IMR-90 (cell line): ENCODE data around the gene CCDC7. TPM values are rescaled to one million over a fixed set of nuclear protein-coding genes. Genes with fewer than 3 reads are reported as not detected.

Source experiments
- ATAC-seq: fragments of 200-7000 bp; cut with Tn5 transposase; 2 replicates; pipeline ENCODE4 v1.9.1; 2020; ENCODE audit warnings: low read depth, mild to moderate bottlenecking, moderate library complexity
- BruUV-seq: library from RNA; stranded (reverse); fragments of 400-500 nt; replicated peaks from 2 replicates; lab custom pipeline; 2021; lab: Mats Ljungman, UMichigan
- CTCF ChIA-PET: fragments of 300-600 bp; formaldehyde crosslinking; extraction: SDS; loops from one replicate; lab custom pipeline; 2021; ENCODE audit warnings: antibody characterized with exemption; lab: Yijun Ruan, JAX
- POLR2A ChIA-PET: fragments of 300-600 bp; sonication (Branson Sonifier 250); formaldehyde crosslinking; loops from one replicate; lab custom pipeline; 2022; ENCODE audit warnings: antibody characterized with exemption; ENCODE audit not compliant: unreplicated experiment; lab: Charles Lee
- DNase-seq: peaks from one replicate; pipeline ENCODE4 v3.0.0; 2013
- H2AFZ ChIP-seq: replicated peaks from 2 replicates; pipeline ENCODE3; 2013; ENCODE audit warnings: low read length, mild to moderate bottlenecking; ENCODE audit not compliant: poor library complexity
- H2AK5ac ChIP-seq: 2 replicates; pipeline ENCODE4 v1.6.1; 2013; ENCODE audit warnings: low read depth, low read length, inconsistent platforms
- H2AK9ac ChIP-seq: replicated peaks from 2 replicates; pipeline ENCODE3; 2013; ENCODE audit warnings: mild to moderate bottlenecking, low read depth, low read length, moderate library complexity; ENCODE audit not compliant: poor library complexity
- H2BK120ac ChIP-seq: 2 replicates; pipeline ENCODE4 v1.6.1; 2013; ENCODE audit warnings: low read depth, low read length, inconsistent platforms
- H2BK15ac ChIP-seq: 3 replicates; pipeline ENCODE4 v1.6.1; 2013; ENCODE audit warnings: low read depth, low read length, inconsistent platforms
- H2BK20ac ChIP-seq: 2 replicates; pipeline ENCODE4 v1.6.1; 2013; ENCODE audit warnings: low read depth, mild to moderate bottlenecking, inconsistent platforms, low read length, moderate library complexity
- H2BK5ac ChIP-seq: 2 replicates; pipeline ENCODE4 v1.6.1; 2013; ENCODE audit warnings: mild to moderate bottlenecking, low read depth, low read length, inconsistent platforms; ENCODE audit not compliant: poor library complexity, severe bottlenecking
- H3K14ac ChIP-seq: replicated peaks from 2 replicates; pipeline ENCODE4 v1.6.1; 2013; ENCODE audit warnings: low read depth, low read length, inconsistent platforms
- H3K18ac ChIP-seq: 2 replicates; pipeline ENCODE4 v1.6.1; 2013; ENCODE audit warnings: low read depth, low read length, control low read depth
- H3K23ac ChIP-seq: 2 replicates; pipeline ENCODE4 v1.6.1; 2013; ENCODE audit warnings: low read depth, low read length, inconsistent platforms
- H3K27ac ChIP-seq: 2 replicates; pipeline ENCODE4 v1.5.1; 2013; ENCODE audit warnings: mild to moderate bottlenecking, control low read depth, low read length; ENCODE audit not compliant: insufficient read depth
- H3K27me3 ChIP-seq: 2 replicates; pipeline ENCODE4 v1.6.1; 2013; ENCODE audit warnings: low read length; ENCODE audit not compliant: control insufficient read depth, insufficient read depth
- H3K36me3 ChIP-seq: 2 replicates; pipeline ENCODE4 v1.6.1; 2013; ENCODE audit warnings: low read length, mixed read lengths; ENCODE audit not compliant: control insufficient read depth, insufficient read depth
- H3K4ac ChIP-seq: 2 replicates; pipeline ENCODE4 v1.6.1; 2013; ENCODE audit warnings: low read depth, low read length, inconsistent platforms
- H3K4me1 ChIP-seq: 2 replicates; pipeline ENCODE4 v1.6.1; 2013; ENCODE audit warnings: low read length, mixed read lengths; ENCODE audit not compliant: control insufficient read depth, insufficient read depth
- H3K4me2 ChIP-seq: 2 replicates; pipeline ENCODE4 v1.6.1; 2013; ENCODE audit warnings: low read depth, mild to moderate bottlenecking, control low read depth, low read length, moderate library complexity
- H3K4me3 ChIP-seq: 2 replicates; pipeline ENCODE4 v1.5.1; 2013; ENCODE audit warnings: low read depth, mild to moderate bottlenecking, control low read depth, low read length, moderate library complexity; ENCODE audit not compliant: insufficient read depth
- H3K56ac ChIP-seq: 2 replicates; pipeline ENCODE4 v1.6.1; 2013; ENCODE audit warnings: low read length, inconsistent platforms; ENCODE audit not compliant: insufficient read depth; ENCODE audit errors: extremely low read depth
- H3K79me1 ChIP-seq, 2 experiments: 2 replicates each; pipeline ENCODE4 v1.6.1; 2013; ENCODE audit warnings: low read length in 2 of 2, inconsistent platforms in 1 of 2, low read depth in 1 of 2
- H3K9ac ChIP-seq: 2 replicates; pipeline ENCODE4 v1.6.1; 2013; ENCODE audit warnings: low read depth, low read length, control low read depth
- H3K9me1 ChIP-seq: 2 replicates; pipeline ENCODE4 v1.6.1; 2013; ENCODE audit warnings: low read length, inconsistent platforms; ENCODE audit not compliant: insufficient read depth
- H3K9me3 ChIP-seq: 2 replicates; pipeline ENCODE4 v1.6.1; 2013; ENCODE audit warnings: low read length; ENCODE audit not compliant: control insufficient read depth, insufficient read depth
- H4K20me1 ChIP-seq: 2 replicates; pipeline ENCODE4 v1.6.1; 2013; ENCODE audit warnings: low read length, inconsistent platforms; ENCODE audit not compliant: insufficient read depth
- H4K5ac ChIP-seq: 2 replicates; pipeline ENCODE4 v1.6.1; 2013; ENCODE audit warnings: mild to moderate bottlenecking, low read depth, low read length, control low read depth
- H4K8ac ChIP-seq, 2 experiments: 2 replicates each; pipeline ENCODE4 v1.6.1; 2013; ENCODE audit warnings: low read depth in 2 of 2, low read length in 2 of 2, control low read depth in 1 of 2, inconsistent platforms in 1 of 2
- H4K91ac ChIP-seq: 2 replicates; pipeline ENCODE4 v1.6.1; 2013; ENCODE audit warnings: low read depth, low read length, inconsistent platforms; ENCODE audit not compliant: insufficient read depth
- POLR2A ChIP-seq: IDR thresholded peaks from 2 replicates; pipeline ENCODE4 v1.6.1; 2012; ENCODE audit warnings: mild to moderate bottlenecking, low read depth, low read length
- WGBS, 2 experiments: methylation state at CpG; one replicate each; pipeline versions ENCODE4 v1.1.5 to v1.1.7; 2013; ENCODE audit warnings: missing lambda C conversion rate in 2 of 2; ENCODE audit not compliant: insufficient read length in 1 of 2; ENCODE audit errors: extremely low coverage in 2 of 2; 5-methylcytosine and 5-hydroxymethylcytosine counted together
- dilution Hi-C: fragments of 300-500 bp; cut with HindIII; formaldehyde crosslinking; loops from one replicate; pipeline ENCODE4 v1.14.3; 2018; ENCODE audit warnings: low sequenced_read_pairs; ENCODE audit not compliant: unreplicated experiment
- in situ Hi-C: fragments of 300-500 bp; cut with MboI; formaldehyde crosslinking; loops from 3 replicates; pipeline ENCODE4 v1.14.3; 2019; ENCODE audit warnings: low sequenced_read_pairs, inconsistent platforms, mixed read lengths
- intact Hi-C: fragments of 100-400 bp; cut with micrococcal nuclease; formaldehyde crosslinking; loops from 2 replicates; pipeline ENCODE4 v1.10.0; 2022
- polyA plus RNA-seq, 3 experiments: library from polyadenylated mRNA; depleted of rRNA; stranded (reverse); fragments of >200 nt; gene quantifications; 2 replicates each; pipeline ENCODE4 v1.2.3, GENCODE V29; 2012; ENCODE audit warnings: low replicate concordance in 1 of 3
- total RNA-seq: library from RNA; depleted of rRNA; stranded (reverse); fragments of >200 nt; gene quantifications from 2 replicates; pipeline ENCODE4 v1.2.3, GENCODE V29; 2012
- TF ChIP-seq, protein P1 (sequence below): fragments of 150-350 bp; IDR thresholded peaks from 2 replicates; pipeline ENCODE4 v1.6.1; 2017; ENCODE audit warnings: mild to moderate bottlenecking, antibody characterized with exemption, low read length, low read depth

Gene CCDC7
- total and polyA plus RNA-seq, 2 of the 4 experiments (the other 2 are of a cell fraction): 0.74 to 4.3 TPM

DNA sequence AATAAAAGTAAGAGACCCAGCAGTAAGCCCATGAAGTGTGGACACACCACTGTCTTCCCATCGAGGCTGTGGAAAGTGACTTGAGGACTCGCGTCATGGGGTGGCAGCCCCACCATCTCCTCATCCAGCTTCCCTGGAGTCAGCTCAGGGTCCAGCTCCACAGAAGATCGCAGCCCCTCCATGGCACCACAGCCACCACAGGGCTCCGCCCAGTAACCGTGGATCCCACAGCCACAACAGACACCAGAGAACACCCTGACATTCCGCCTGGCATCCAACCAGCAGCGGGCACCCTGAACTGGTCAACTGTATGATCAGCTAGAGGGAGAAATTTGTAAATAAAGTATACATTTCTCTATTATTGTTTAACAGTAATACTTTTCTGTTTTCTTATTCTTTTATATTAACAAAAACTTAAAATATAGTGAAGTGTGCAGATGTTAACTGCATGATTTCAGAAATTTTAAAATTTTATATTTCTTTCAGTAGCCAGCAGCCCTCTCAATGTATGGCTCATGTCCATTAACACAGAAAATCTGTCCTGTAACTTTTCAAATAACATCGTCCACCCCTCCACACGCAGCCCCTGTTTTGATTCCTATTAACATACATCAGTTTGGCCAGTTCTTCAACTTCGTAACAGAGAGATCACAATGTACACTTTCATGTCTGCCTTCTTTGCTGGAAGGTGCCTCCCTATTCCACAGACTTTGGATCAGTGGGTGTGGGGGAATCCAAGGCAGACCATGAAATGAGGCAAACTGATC is 442.4 kb downstream of the CCDC7 start:
- H3K4me3 ChIP-seq: no peak overlapping the region
- 0 out of 4 replicates have a peak, but pooled peaks cover 0 to 4% of the 10 kb centered on the region in 2 experiments for H3K79me1 ChIP-seq
- H3K4ac ChIP-seq: no peak overlapping the region
- peaks cover 6% of the 10 kb centered on the region; the same call in 1 of the 2 replicates for H3K9me1 ChIP-seq
- H3K56ac ChIP-seq: no peak overlapping the region
- H3K9ac ChIP-seq: no peak overlapping the region
- no peak overlapping the region for H3K14ac ChIP-seq
- no peaks in the 10 kb centered on the region for H3K4me1 ChIP-seq
- TF ChIP-seq, protein P1, sequence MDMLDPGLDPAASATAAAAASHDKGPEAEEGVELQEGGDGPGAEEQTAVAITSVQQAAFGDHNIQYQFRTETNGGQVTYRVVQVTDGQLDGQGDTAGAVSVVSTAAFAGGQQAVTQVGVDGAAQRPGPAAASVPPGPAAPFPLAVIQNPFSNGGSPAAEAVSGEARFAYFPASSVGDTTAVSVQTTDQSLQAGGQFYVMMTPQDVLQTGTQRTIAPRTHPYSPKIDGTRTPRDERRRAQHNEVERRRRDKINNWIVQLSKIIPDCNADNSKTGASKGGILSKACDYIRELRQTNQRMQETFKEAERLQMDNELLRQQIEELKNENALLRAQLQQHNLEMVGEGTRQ: no peak
- TF ChIP-seq POLR2A: 0 out of 2 replicates have a peak, but pooled peaks have one; percentile 17
- no peak overlapping the region for H2BK15ac ChIP-seq
- H2AFZ ChIP-seq: no peak overlapping the region
- in situ Hi-C loops (no loop called here), dilution Hi-C loops (no loop called here), intact Hi-C loops (no loop called here)
- H3K18ac ChIP-seq: no peak overlapping the region
- H2BK5ac ChIP-seq: no peak overlapping the region
- H4K5ac ChIP-seq: no peak overlapping the region
- H3K23ac ChIP-seq: no peak overlapping the region
- H2AK9ac ChIP-seq: no peak overlapping the region
- no peaks in the 10 kb centered on the region for H3K9me3 ChIP-seq
- H2BK120ac ChIP-seq: no peak overlapping the region
- H4K8ac ChIP-seq: no peak overlapping the region
- no peaks in the 10 kb centered on the region for H3K27me3 ChIP-seq
- H3K36me3 ChIP-seq: peaks cover 2% of the 10 kb centered on the region
- no peak overlapping the region for H2BK20ac ChIP-seq
- WGBS, 2 experiments: 91% methylated on average over 4 of the region's 11 CpGs; no CpG with 5 or more reads in 1 of the 2 experiments
- H4K20me1 ChIP-seq: no peaks in the 10 kb centered on the region
- ChIA-PET POLR2A (no interaction called here), CTCF (no interaction called here)
- no peak for DNase-seq
- H3K4me2 ChIP-seq: no peak overlapping the region
- no TSS peak for BruUV-seq
- H2AK5ac ChIP-seq: no peak overlapping the region
- no peak overlapping the region for H4K91ac ChIP-seq
- ATAC-seq: no peak
- H3K27ac ChIP-seq: no peak overlapping the region
